Measurements from ENCODE around the gene KRT35.

Gene KRT35

GRCh38 chr17:41483531-41483930, 2.6 kb upstream of the KRT35 start:
- Histone ChIP-seq H3K4me1 (ENCODE audit: control insufficient read depth, low read length) (no peaks in the 10 kb centered on the region), H3F3A (ENCODE audit: control insufficient read depth, insufficient read depth) (no peaks in the 10 kb centered on the region), H3K36me3 (ENCODE audit: control insufficient read depth, low read length) (no peaks in the 10 kb centered on the region), H3K27me3 (ENCODE audit: control insufficient read depth, low read length) (no peaks in the 10 kb centered on the region), H3K4me3 (ENCODE audit: low read length) (no peak overlapping the region), H3K9me3 (ENCODE audit: control insufficient read depth, insufficient read depth, low read length) (no peaks in the 10 kb centered on the region), H3K79me2 (ENCODE audit: control insufficient read depth, low read length) (no peaks in the 10 kb centered on the region), H3K27ac (ENCODE audit: low read depth, low read length) (no peak overlapping the region), H4K20me1 (ENCODE audit: control insufficient read depth, insufficient read depth, low read depth, low read length) (no peaks in the 10 kb centered on the region), H3K4me2 (ENCODE audit: low read length) (no peak overlapping the region), H3K9me2 (replicated peaks; ENCODE audit: control insufficient read depth, low read length) (no peaks in the 10 kb centered on the region)
- TF ChIP-seq CTCF (IDR thresholded peaks at IDR 0.05; ENCODE audit: low read depth, low read length, poor library complexity, severe bottlenecking) (no peak), EZH2phosphoT487 (IDR thresholded peaks at IDR 0.05; ENCODE audit: borderline replicate concordance, low read length) (no peak)

- Histone ChIP-seq H3K27me3 (ENCODE audit: control insufficient read depth, low read length) (no peaks in the 10 kb centered on the region), H3F3A (ENCODE audit: control insufficient read depth, insufficient read depth) (no peaks in the 10 kb centered on the region), H3K4me2 (ENCODE audit: low read length) (no peak overlapping the region), H3K79me2 (ENCODE audit: control insufficient read depth, low read length) (no peaks in the 10 kb centered on the region), H3K9me3 (ENCODE audit: control insufficient read depth, insufficient read depth, low read length) (no peaks in the 10 kb centered on the region), H3K4me1 (ENCODE audit: control insufficient read depth, low read length) (no peaks in the 10 kb centered on the region), H3K9me2 (replicated peaks; ENCODE audit: control insufficient read depth, low read length) (no peaks in the 10 kb centered on the region), H3K4me3 (ENCODE audit: low read length) (no peak overlapping the region), H3K36me3 (ENCODE audit: control insufficient read depth, low read length) (no peaks in the 10 kb centered on the region), H4K20me1 (ENCODE audit: control insufficient read depth, insufficient read depth, low read depth, low read length) (no peaks in the 10 kb centered on the region), H3K27ac (ENCODE audit: low read depth, low read length) (no peak overlapping the region)
- TF ChIP-seq CTCF (IDR thresholded peaks at IDR 0.05; ENCODE audit: low read depth, low read length, poor library complexity, severe bottlenecking) (no peak), EZH2phosphoT487 (IDR thresholded peaks at IDR 0.05; ENCODE audit: borderline replicate concordance, low read length) (no peak)
Observed at GRCh38 chr17:41480581-41480980, 370 bp downstream of the KRT35 start.

- no peaks in the 10 kb centered on the region for H3K79me2 ChIP-seq (ENCODE audit: control insufficient read depth, low read length)
- no peaks in the 10 kb centered on the region for H3K36me3 ChIP-seq (ENCODE audit: control insufficient read depth, low read length)
- H4K20me1 ChIP-seq (ENCODE audit: control insufficient read depth, insufficient read depth, low read depth, low read length): no peaks in the 10 kb centered on the region
- H3K4me2 ChIP-seq (ENCODE audit: low read length): no peak overlapping the region
- no peaks in the 10 kb centered on the region for H3K9me2 ChIP-seq (replicated peaks; ENCODE audit: control insufficient read depth, low read length)
- H3F3A ChIP-seq (ENCODE audit: control insufficient read depth, insufficient read depth): no peaks in the 10 kb centered on the region
- no peaks in the 10 kb centered on the region for H3K4me1 ChIP-seq (ENCODE audit: control insufficient read depth, low read length)
- H3K9me3 ChIP-seq (ENCODE audit: control insufficient read depth, insufficient read depth, low read length): no peaks in the 10 kb centered on the region
- TF ChIP-seq EZH2phosphoT487 (IDR thresholded peaks at IDR 0.05; ENCODE audit: borderline replicate concordance, low read length) (no peak), CTCF (IDR thresholded peaks at IDR 0.05; ENCODE audit: low read depth, low read length, poor library complexity, severe bottlenecking) (no peak)
- no peak overlapping the region for H3K27ac ChIP-seq (ENCODE audit: low read depth, low read length)
- H3K27me3 ChIP-seq (ENCODE audit: control insufficient read depth, low read length): no peaks in the 10 kb centered on the region
- no peak overlapping the region for H3K4me3 ChIP-seq (ENCODE audit: low read length)
Observed at GRCh38 chr17:41480136-41480535, 815 bp downstream of the KRT35 start.

GRCh38 chr17:41478237-41478636, 2.7 kb downstream of the KRT35 start:
- no peaks in the 10 kb centered on the region for H3K9me3 ChIP-seq (ENCODE audit: control insufficient read depth, insufficient read depth, low read length)
- H3K27me3 ChIP-seq (ENCODE audit: control insufficient read depth, low read length): no peaks in the 10 kb centered on the region
- H3K27ac ChIP-seq (ENCODE audit: low read depth, low read length): no peak overlapping the region
- no peaks in the 10 kb centered on the region for H3K79me2 ChIP-seq (ENCODE audit: control insufficient read depth, low read length)
- no peaks in the 10 kb centered on the region for H4K20me1 ChIP-seq (ENCODE audit: control insufficient read depth, insufficient read depth, low read depth, low read length)
- no peaks in the 10 kb centered on the region for H3K4me1 ChIP-seq (ENCODE audit: control insufficient read depth, low read length)
- no peaks in the 10 kb centered on the region for H3K36me3 ChIP-seq (ENCODE audit: control insufficient read depth, low read length)
- no peak overlapping the region for H3K4me2 ChIP-seq (ENCODE audit: low read length)
- H3K4me3 ChIP-seq (ENCODE audit: low read length): no peak overlapping the region
- no peaks in the 10 kb centered on the region for H3K9me2 ChIP-seq (replicated peaks; ENCODE audit: control insufficient read depth, low read length)
- TF ChIP-seq EZH2phosphoT487 (IDR thresholded peaks at IDR 0.05; ENCODE audit: borderline replicate concordance, low read length) (no peak), CTCF (IDR thresholded peaks at IDR 0.05; ENCODE audit: low read depth, low read length, poor library complexity, severe bottlenecking) (no peak)
- no peaks in the 10 kb centered on the region for H3F3A ChIP-seq (ENCODE audit: control insufficient read depth, insufficient read depth)

All from DOHH2 (cell line).